ENCODE results near the gene CHST4. TPM values are rescaled to one million over a fixed set of nuclear protein-coding genes. Genes with fewer than 3 reads are reported as not detected.

CHST4 gene
- total and polyA plus RNA-seq, 9 of the 15 experiments (the other 6 are each of a cell fraction or from before 2014, with no cell fraction given): 0.07 TPM; not detected in 8

GRCh38 chr16:71507061-71507460, 19.2 kb upstream of the CHST4 start (continued):
- TF ChIP-seq, protein P1, sequence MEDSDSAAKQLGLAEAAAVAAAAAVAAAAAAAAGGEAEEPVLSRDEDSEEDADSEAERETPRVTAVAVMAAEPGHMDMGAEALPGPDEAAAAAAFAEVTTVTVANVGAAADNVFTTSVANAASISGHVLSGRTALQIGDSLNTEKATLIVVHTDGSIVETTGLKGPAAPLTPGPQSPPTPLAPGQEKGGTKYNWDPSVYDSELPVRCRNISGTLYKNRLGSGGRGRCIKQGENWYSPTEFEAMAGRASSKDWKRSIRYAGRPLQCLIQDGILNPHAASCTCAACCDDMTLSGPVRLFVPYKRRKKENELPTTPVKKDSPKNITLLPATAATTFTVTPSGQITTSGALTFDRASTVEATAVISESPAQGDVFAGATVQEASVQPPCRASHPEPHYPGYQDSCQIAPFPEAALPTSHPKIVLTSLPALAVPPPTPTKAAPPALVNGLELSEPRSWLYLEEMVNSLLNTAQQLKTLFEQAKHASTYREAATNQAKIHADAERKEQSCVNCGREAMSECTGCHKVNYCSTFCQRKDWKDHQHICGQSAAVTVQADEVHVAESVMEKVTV (CRISPR knock-in tag; IDR thresholded peaks at IDR 0.05): no peak
- TF ChIP-seq DLX4 (CRISPR knock-in tag; IDR thresholded peaks at IDR 0.05): no peak
- no peak for TF ChIP-seq CBX3 (IDR thresholded peaks at IDR 0.05; ENCODE audit: borderline replicate concordance in 1 of 2, low read length in 2 of 2)
- TF ChIP-seq NFE2L1 (tag; IDR thresholded peaks at IDR 0.05; ENCODE audit: borderline replicate concordance, low read depth): peak; percentile 7; the same call in 1 of the 2 replicates
- TF ChIP-seq TARDBP (IDR thresholded peaks at IDR 0.05): no peak
- TF ChIP-seq THAP12 (CRISPR knock-in tag; IDR thresholded peaks at IDR 0.05): no peak
- peak; percentile 53 for TF ChIP-seq MAFG (tag; conservative IDR thresholded peaks at IDR 0.05)
- TF ChIP-seq CEBPG (CRISPR knock-in tag; IDR thresholded peaks at IDR 0.05): no peak
- no peak for TF ChIP-seq CEBPG (tag; conservative IDR thresholded peaks at IDR 0.05 in 1 of 2, IDR thresholded peaks at IDR 0.05 in 1 of 2)
- no peak for TF ChIP-seq ZNF511 (CRISPR knock-in tag; IDR thresholded peaks at IDR 0.05)
- no peak for TF ChIP-seq SAFB2 (IDR thresholded peaks at IDR 0.05; ENCODE audit: borderline replicate concordance, low read depth, low read length, severe bottlenecking)
- TF ChIP-seq, protein P2, sequence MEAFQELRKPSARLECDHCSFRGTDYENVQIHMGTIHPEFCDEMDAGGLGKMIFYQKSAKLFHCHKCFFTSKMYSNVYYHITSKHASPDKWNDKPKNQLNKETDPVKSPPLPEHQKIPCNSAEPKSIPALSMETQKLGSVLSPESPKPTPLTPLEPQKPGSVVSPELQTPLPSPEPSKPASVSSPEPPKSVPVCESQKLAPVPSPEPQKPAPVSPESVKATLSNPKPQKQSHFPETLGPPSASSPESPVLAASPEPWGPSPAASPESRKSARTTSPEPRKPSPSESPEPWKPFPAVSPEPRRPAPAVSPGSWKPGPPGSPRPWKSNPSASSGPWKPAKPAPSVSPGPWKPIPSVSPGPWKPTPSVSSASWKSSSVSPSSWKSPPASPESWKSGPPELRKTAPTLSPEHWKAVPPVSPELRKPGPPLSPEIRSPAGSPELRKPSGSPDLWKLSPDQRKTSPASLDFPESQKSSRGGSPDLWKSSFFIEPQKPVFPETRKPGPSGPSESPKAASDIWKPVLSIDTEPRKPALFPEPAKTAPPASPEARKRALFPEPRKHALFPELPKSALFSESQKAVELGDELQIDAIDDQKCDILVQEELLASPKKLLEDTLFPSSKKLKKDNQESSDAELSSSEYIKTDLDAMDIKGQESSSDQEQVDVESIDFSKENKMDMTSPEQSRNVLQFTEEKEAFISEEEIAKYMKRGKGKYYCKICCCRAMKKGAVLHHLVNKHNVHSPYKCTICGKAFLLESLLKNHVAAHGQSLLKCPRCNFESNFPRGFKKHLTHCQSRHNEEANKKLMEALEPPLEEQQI (IDR thresholded peaks at IDR 0.05): no peak

All from K562 (cell line).